Upper lobe of right lung (tissue), 1 donor: ENCODE results near the gene PLXDC1. TPM values are rescaled to one million over a fixed set of nuclear protein-coding genes. Genes with fewer than 3 reads are reported as not detected.
"Not testable (repeated sequence)": the region's sequence is repeated elsewhere in the genome, so short reads cannot be mapped to it uniquely, and the experiment has no call there.

Experiments
- ATAC-seq: fragments of 200-7000 bp; cut with Tn5 transposase; one replicate; pipeline ENCODE4 v1.9.1; 2020; ENCODE audit warnings: mild to moderate bottlenecking, moderate library complexity
- DNase-seq: peaks from one replicate; pipeline ENCODE4 v3.0.0-alpha.2; 2020
- H3K27ac ChIP-seq: fragments of 200-600 bp; one replicate; pipeline ENCODE4 v1.8.0; 2022
- H3K27me3 ChIP-seq: fragments of 200-600 bp; one replicate; pipeline ENCODE4 v1.8.0; 2022; ENCODE audit warnings: mild to moderate bottlenecking
- H3K36me3 ChIP-seq: fragments of 200-600 bp; one replicate; pipeline ENCODE4 v1.8.0; 2022
- H3K4me1 ChIP-seq: fragments of 200-600 bp; one replicate; pipeline ENCODE4 v1.8.0; 2022
- H3K4me3 ChIP-seq: fragments of 200-600 bp; one replicate; pipeline ENCODE4 v1.8.0; 2022; ENCODE audit warnings: mild to moderate bottlenecking
- H3K9me3 ChIP-seq: fragments of 200-600 bp; one replicate; pipeline ENCODE4 v1.8.0; 2022
- intact Hi-C: fragments of 100-400 bp; cut with DNase I; formaldehyde crosslinking; loops from one replicate; pipeline ENCODE4 v1.11.0; 2022
- total RNA-seq: library from RNA; stranded (reverse); fragmentation: NEBNext Ultra II Directional; extraction: Animal tissue kit (Norgen Biotek cat#: 25700); gene quantifications from one replicate; pipeline ENCODE4 v1.2.1, GENCODE V29; 2021
- TF ChIP-seq, protein P1 (sequence below): fragments of 200-600 bp; IDR thresholded peaks from one replicate; pipeline ENCODE4 v1.8.0; 2022; ENCODE audit warnings: antibody characterized with exemption
- donor health status: DM: no; HTN: yes; CAD: no; lungs with severe emphysema.

PLXDC1 gene
- total RNA-seq, 1 donor from 2014 or later: 14.4 TPM

DNA sequence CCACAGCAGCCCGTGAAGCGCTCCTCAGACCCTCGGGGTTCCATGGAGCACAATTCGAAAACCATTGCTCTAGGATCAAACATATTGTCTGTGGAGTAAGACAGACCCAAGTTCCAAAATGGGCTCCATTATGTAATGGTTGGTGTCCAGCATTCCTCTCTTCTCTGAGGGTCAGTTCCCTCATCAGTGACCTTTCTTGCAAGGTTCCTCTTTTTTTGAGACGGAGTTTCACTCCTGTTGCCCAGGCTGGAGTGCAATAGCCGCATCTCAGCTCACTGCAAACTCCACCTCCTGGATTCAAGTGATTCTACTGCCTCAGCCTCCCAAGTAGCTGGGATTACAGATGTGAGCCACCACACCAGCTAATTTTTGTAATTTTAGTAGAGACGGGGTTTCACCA lies 28.4 kb downstream of the PLXDC1 start:
- H3K27me3 ChIP-seq: no peaks in the 10 kb centered on the region
- TF ChIP-seq, protein P1, sequence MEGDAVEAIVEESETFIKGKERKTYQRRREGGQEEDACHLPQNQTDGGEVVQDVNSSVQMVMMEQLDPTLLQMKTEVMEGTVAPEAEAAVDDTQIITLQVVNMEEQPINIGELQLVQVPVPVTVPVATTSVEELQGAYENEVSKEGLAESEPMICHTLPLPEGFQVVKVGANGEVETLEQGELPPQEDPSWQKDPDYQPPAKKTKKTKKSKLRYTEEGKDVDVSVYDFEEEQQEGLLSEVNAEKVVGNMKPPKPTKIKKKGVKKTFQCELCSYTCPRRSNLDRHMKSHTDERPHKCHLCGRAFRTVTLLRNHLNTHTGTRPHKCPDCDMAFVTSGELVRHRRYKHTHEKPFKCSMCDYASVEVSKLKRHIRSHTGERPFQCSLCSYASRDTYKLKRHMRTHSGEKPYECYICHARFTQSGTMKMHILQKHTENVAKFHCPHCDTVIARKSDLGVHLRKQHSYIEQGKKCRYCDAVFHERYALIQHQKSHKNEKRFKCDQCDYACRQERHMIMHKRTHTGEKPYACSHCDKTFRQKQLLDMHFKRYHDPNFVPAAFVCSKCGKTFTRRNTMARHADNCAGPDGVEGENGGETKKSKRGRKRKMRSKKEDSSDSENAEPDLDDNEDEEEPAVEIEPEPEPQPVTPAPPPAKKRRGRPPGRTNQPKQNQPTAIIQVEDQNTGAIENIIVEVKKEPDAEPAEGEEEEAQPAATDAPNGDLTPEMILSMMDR: no peak
- H3K4me3 ChIP-seq: no peak overlapping the region
- no peaks in the 10 kb centered on the region for H3K36me3 ChIP-seq
- peak; percentile 57 for ATAC-seq
- DNase-seq: no peak
- no peaks in the 10 kb centered on the region for H3K4me1 ChIP-seq
- intact Hi-C loops: no loop called here
- no peak overlapping the region for H3K27ac ChIP-seq
- H3K9me3 ChIP-seq: no peaks in the 10 kb centered on the region

DNA sequence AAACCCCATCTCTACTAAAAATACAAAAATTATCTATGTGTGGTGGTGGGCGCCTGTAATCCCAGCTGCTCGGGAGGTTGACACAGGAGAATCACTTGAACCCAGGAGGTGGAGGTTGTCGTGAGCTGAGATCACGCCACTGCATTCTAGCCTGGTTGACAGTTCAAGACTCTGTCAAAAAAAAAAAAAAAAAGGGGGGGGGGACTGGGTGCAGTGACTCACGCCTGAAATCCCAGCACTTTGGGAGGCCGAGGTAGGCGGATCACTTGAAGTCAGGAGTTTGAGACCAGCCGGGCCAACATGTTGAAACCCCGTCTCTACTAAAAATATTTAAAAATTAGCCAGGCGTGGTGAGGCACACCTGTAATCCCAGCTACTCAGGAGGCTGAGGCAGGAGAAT lies 29.5 kb downstream of the PLXDC1 start:
- intact Hi-C loops, H3K4me3 ChIP-seq, H3K9me3 ChIP-seq, H3K27me3 ChIP-seq, ATAC-seq, H3K4me1 ChIP-seq, H3K27ac ChIP-seq, DNase-seq, H3K36me3 ChIP-seq: not testable (repeated sequence)

DNA sequence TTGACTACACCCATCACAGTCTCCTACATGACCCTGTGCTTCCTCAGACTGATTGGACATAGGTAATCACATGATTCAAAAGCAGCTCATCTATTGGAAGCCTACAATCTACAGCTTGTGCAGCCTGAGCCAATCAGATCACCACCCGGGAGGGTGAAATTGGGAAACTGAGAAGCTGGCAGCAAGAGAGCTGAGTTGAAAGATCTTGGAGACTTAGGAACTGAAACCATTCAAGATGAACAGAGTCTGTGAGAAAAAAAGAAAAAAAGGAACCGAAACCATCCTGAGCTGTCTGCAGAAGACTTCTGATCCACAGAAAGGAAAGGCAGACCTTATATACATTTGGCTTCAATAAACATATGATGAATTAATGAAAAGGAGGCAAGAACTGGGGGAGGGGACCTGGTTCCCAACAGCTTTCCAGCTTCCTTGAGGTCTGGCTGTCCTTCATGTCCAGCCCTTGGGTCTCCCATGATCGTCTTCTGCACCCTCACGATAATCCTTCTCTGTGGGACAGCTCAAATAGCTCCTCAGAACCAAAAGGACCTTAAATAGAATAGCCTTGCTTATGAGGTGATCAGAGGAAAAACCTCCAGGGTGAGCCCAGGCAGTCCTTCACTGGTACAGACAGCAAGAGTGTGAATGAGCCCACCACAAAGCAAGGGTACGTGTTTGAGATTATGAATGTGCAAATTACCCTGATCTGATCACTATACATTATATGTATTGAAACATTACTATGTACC lies 32.6 kb downstream of the PLXDC1 start:
- no peaks in the 10 kb centered on the region for H3K9me3 ChIP-seq
- no peak overlapping the region for H3K27ac ChIP-seq
- no peak for DNase-seq
- H3K4me1 ChIP-seq: no peaks in the 10 kb centered on the region
- no peaks in the 10 kb centered on the region for H3K36me3 ChIP-seq
- TF ChIP-seq, protein P1: no peak
- intact Hi-C loops: no loop called here
- H3K27me3 ChIP-seq: no peaks in the 10 kb centered on the region
- no peak overlapping the region for H3K4me3 ChIP-seq
- ATAC-seq: peak; percentile 83

DNA sequence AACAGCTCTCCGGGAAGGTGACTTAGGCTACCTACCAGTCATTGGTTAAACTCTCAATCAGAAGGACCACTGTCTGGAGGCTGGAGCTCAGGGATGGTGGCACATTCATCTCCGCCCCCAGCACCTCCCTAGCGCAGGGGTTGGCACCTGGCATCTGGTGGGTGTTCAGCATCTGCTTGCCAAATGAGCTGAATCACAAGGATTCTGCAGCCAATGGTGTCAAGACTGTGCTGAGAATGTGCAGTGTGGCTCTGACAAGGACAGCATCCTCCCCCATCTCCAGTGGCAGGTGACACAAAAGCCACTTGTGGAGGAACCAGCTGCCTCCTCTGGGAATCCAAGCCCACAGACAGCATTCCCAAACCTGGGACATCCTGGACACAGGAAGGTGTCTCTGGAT lies 35.2 kb downstream of the PLXDC1 start:
- TF ChIP-seq, protein P1: no peak
- Histone ChIP-seq H3K4me1 (no peaks in the 10 kb centered on the region), H3K4me3 (no peak overlapping the region), H3K9me3 (no peaks in the 10 kb centered on the region), H3K36me3 (no peaks in the 10 kb centered on the region), H3K27me3 (no peaks in the 10 kb centered on the region), H3K27ac (no peak overlapping the region)
- intact Hi-C loops: no loop called here
- DNase-seq: no peak
- no peak for ATAC-seq

DNA sequence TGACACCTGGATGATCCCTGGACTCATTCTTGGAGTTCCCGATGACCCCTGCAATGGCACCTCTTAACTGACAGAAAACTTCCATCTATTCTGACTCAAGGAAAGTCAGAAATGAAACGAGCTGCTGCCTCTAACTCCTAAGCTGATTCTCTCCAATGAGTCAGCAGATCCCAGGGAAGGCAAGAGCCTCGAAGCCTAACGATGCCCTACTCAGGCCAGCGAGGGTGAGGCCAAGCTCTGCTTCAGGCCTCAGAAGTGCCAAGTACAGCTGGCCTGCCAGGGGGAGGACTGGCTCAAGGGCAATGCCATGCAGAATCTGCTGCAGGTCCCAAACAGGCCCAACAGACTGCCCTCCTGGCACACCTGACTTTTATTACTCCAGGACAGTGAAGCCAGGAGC lies 36.3 kb downstream of the PLXDC1 start:
- Histone ChIP-seq H3K27me3 (no peaks in the 10 kb centered on the region), H3K4me1 (no peaks in the 10 kb centered on the region), H3K9me3 (no peaks in the 10 kb centered on the region), H3K36me3 (no peaks in the 10 kb centered on the region), H3K4me3 (no peak overlapping the region), H3K27ac (no peak overlapping the region)
- TF ChIP-seq, protein P1: no peak
- no peak for ATAC-seq
- intact Hi-C loops: no loop called here
- DNase-seq: no peak

DNA sequence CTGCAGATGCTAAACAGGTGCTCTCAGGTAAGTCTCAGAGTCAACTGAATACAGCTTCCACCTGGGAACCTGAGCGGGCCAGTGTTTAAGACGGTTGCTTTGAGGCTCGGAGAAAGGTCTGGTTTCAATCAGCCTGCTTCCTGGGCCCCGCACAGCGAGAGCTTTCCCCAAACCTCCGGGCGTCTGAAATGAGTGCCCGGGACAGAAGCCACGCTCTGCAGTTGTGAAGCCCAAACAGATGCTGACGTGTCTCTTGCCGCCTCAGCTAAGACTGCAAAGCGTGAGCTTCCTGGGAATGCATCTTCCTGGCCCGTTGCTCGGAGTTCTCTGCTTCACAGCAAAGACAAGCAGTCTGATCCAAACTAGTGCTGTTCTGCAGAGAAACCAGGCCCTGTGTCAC lies 36.7 kb downstream of the PLXDC1 start:
- intact Hi-C loops: no loop called here
- DNase-seq (no peak), ATAC-seq (no peak)

More for the DNA sequence above, 36.7 kb downstream of the PLXDC1 start:
- Histone ChIP-seq H3K9me3 (no peaks in the 10 kb centered on the region), H3K27ac (no peak overlapping the region), H3K27me3 (no peaks in the 10 kb centered on the region), H3K4me3 (no peak overlapping the region), H3K4me1 (no peaks in the 10 kb centered on the region), H3K36me3 (no peaks in the 10 kb centered on the region)
- TF ChIP-seq, protein P1: no peak
